Natural killer cell (primary cell): ENCODE measurements around the gene ZDHHC14. TPM values are rescaled to one million over a fixed set of nuclear protein-coding genes. Genes with fewer than 3 reads are reported as not detected.

ENCODE experiments used
- ATAC-seq, 3 donors: fragments of 150-1000 bp in 2 of 3; fragments of 200-7000 bp in 1 of 3; cut with Tn5 transposase; 1 replicate in 1 of 3; 2 replicates in 2 of 3; pipeline ENCODE4 v1.10.0; 2021; ENCODE audit warnings: mild to moderate bottlenecking in 2 of 3, moderate library complexity in 2 of 3
- DNase-seq, 2 donors: peaks; one replicate each; pipeline versions ENCODE4 v3.0.0 to v3.0.0-alpha.2; 2013 to 2021; ENCODE audit warnings: mixed read lengths in 1 of 2
- H3K27ac ChIP-seq: one replicate; pipeline ENCODE4 v1.5.1; 2013; ENCODE audit warnings: mild to moderate bottlenecking, low read length
- H3K27me3 ChIP-seq: one replicate; pipeline ENCODE4 v1.6.1; 2013; ENCODE audit warnings: low read length; ENCODE audit not compliant: control insufficient read depth, insufficient read depth
- H3K36me3 ChIP-seq: one replicate; pipeline ENCODE4 v1.6.1; 2013; ENCODE audit warnings: low read length; ENCODE audit not compliant: control insufficient read depth, insufficient read depth
- H3K4me1 ChIP-seq: one replicate; pipeline ENCODE4 v1.6.1; 2013; ENCODE audit warnings: low read length; ENCODE audit not compliant: control insufficient read depth, insufficient read depth
- H3K4me3 ChIP-seq: one replicate; pipeline ENCODE4 v1.5.1; 2013; ENCODE audit warnings: low read length
- H3K9me3 ChIP-seq: one replicate; pipeline ENCODE4 v1.6.1; 2013; ENCODE audit warnings: low read length; ENCODE audit not compliant: control insufficient read depth, insufficient read depth
- H3K27ac Mint-ChIP-seq, 2 donors: one replicate each; pipeline ENCODE4 v1.8.0; 2022; ENCODE audit warnings: mild to moderate bottlenecking in 2 of 2, mixed read lengths in 2 of 2, moderate library complexity in 1 of 2
- H3K27me3 Mint-ChIP-seq, 2 donors: one replicate each; pipeline ENCODE4 v1.8.0; 2022; ENCODE audit warnings: low read depth in 2 of 2, mixed read lengths in 2 of 2
- H3K36me3 Mint-ChIP-seq: one replicate; pipeline ENCODE4 v1.8.0; 2022; ENCODE audit warnings: mixed read lengths
- H3K4me1 Mint-ChIP-seq, 2 donors: one replicate each; pipeline ENCODE4 v1.8.0; 2022; ENCODE audit warnings: mixed read lengths in 2 of 2
- H3K4me3 Mint-ChIP-seq: one replicate; pipeline ENCODE4 v1.8.0; 2022; ENCODE audit warnings: mild to moderate bottlenecking, moderate library complexity, mixed read lengths
- H3K9me3 Mint-ChIP-seq, 2 donors: one replicate each; pipeline ENCODE4 v1.8.0; 2022; ENCODE audit warnings: mixed read lengths in 2 of 2
- CTCF ChIP-seq: fragments of 200-600 bp; IDR thresholded peaks from one replicate; pipeline ENCODE4 v1.8.0; 2022; ENCODE audit warnings: antibody characterized with exemption
- WGBS: methylation state at CpG from one replicate; pipeline ENCODE4 v1.1.7; 2013; ENCODE audit warnings: missing lambda C conversion rate; ENCODE audit not compliant: insufficient coverage; 5-methylcytosine and 5-hydroxymethylcytosine counted together
- intact Hi-C: fragments of 100-400 bp; cut with micrococcal nuclease; formaldehyde crosslinking; loops from one replicate; pipeline ENCODE4 v1.14.2; 2022
- total RNA-seq, 4 donors: library from RNA; stranded (reverse); fragments of 120-200 nt in 1 of 4; gene quantifications; one replicate each; pipeline versions ENCODE4 v1.2.3 to v1.2.4, GENCODE V29; 2013 to 2022

ZDHHC14 gene
- total RNA-seq, 3 donors from 2014 or later (not counting 1 experiment from before 2014, with no cell fraction given) = 6.7 to 11.3 (median 10.6) TPM

DNA sequence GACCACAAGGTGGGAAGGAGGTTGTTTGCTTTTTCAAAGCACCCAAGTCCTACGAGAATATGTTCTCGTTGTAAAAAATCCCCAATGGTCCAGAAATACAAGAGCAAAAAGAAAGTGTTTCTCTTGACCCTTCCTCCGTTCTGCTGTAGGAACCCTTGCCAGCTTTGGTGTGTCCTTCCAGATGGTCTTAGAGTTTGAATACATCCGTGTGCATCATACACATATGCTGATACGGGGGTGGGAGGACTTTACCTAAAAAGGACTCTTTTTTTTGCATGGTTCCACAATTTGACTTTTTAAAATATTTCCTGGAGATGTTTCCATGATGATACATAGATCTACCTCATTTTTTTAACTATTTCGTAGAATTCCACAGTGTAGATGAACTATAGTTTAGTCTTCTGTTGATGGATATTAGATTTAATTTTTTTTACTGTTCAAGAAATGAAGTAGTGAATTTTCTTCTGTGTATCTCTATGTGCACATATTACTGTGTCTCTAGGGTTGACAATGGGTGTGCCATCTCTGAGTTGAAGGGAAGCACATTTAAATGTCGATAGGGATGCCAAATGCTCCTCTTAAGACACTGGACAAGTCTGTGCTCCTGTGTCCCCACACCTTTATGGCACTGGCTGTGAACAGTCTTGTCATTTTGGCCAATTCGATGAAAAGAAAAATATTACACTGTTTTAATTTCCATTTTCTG, 259.9 kb downstream of the ZDHHC14 start:
- Histone ChIP-seq H3K4me3 (no peak overlapping the region), H3K27me3 (no peaks in the 10 kb centered on the region), H3K27ac (no peak overlapping the region), H3K9me3 (no peaks in the 10 kb centered on the region), H3K4me1 (no peaks in the 10 kb centered on the region), H3K36me3 (no peaks in the 10 kb centered on the region)
- H3K27me3 Mint-ChIP-seq = peaks cover 0 to 2% of the 10 kb centered on the region in 2 donors
- H3K36me3 Mint-ChIP-seq = no peaks in the 10 kb centered on the region
- intact Hi-C loops = no loop called here
- H3K4me3 Mint-ChIP-seq = no peak overlapping the region
- H3K9me3 Mint-ChIP-seq = no peaks in the 10 kb centered on the region
- 88% methylated on average over 6 of the region's 8 CpGs for WGBS
- peaks cover 0 to 17% of the 10 kb centered on the region in 2 donors for H3K4me1 Mint-ChIP-seq
- no peak for TF ChIP-seq CTCF
- H3K27ac Mint-ChIP-seq = no peak overlapping the region
- no peak for DNase-seq
- no peak for ATAC-seq

GRCh38 chr6:157641837-157642236, 260.8 kb downstream of the ZDHHC14 start:
- H3K36me3 ChIP-seq = no peaks in the 10 kb centered on the region
- intact Hi-C loops = no loop called here
- Mint-ChIP-seq H3K27ac (no peak overlapping the region), H3K36me3 (no peaks in the 10 kb centered on the region), H3K4me1 (peaks cover under 1 to 17% of the 10 kb centered on the region in 2 donors), H3K27me3 (peaks cover 0 to 2% of the 10 kb centered on the region in 2 donors), H3K9me3 (no peaks in the 10 kb centered on the region), H3K4me3 (no peak overlapping the region)
- ATAC-seq (no peak), DNase-seq (no peak)
- H3K27ac ChIP-seq = no peak overlapping the region
- no peaks in the 10 kb centered on the region for H3K9me3 ChIP-seq
- H3K27me3 ChIP-seq = no peaks in the 10 kb centered on the region
- H3K4me3 ChIP-seq = no peak overlapping the region
- TF ChIP-seq CTCF = no peak
- H3K4me1 ChIP-seq = no peaks in the 10 kb centered on the region
- 87% methylated on average over 1 of the region's 2 CpGs for WGBS

GRCh38 chr6:157642736-157643135, 261.7 kb downstream of the ZDHHC14 start:
- Histone ChIP-seq H3K4me1 (peaks cover 3% of the 10 kb centered on the region), H3K9me3 (no peaks in the 10 kb centered on the region), H3K4me3 (no peak overlapping the region), H3K27ac (no peak overlapping the region), H3K36me3 (peaks cover 3% of the 10 kb centered on the region), H3K27me3 (no peaks in the 10 kb centered on the region)
- DNase-seq (no peak), ATAC-seq (no peak)
- Mint-ChIP-seq H3K27ac (no peak overlapping the region), H3K4me1 (peaks cover 9 to 22% of the 10 kb centered on the region in 2 donors), H3K27me3 (peaks cover 0 to 2% of the 10 kb centered on the region in 2 donors), H3K4me3 (no peak overlapping the region), H3K9me3 (no peaks in the 10 kb centered on the region), H3K36me3 (no peaks in the 10 kb centered on the region)
- intact Hi-C loops = no loop called here
- 93% methylated on average over 3 of the region's 3 CpGs for WGBS
- no peak for TF ChIP-seq CTCF
